SK-N-SH (cell line): ENCODE data around the gene FNDC3B. TPM values are rescaled to one million over a fixed set of nuclear protein-coding genes. Genes with fewer than 3 reads are reported as not detected.
A peak's percentile ranks its signal among the peaks of the same experiment; 100 is the strongest.

Experiments used
- CTCF ChIA-PET: fragments of 300-600, 350-600 bp; formaldehyde crosslinking; extraction: SDS; loops from one replicate; lab custom pipeline; 2021; lab: Yijun Ruan, JAX
- POLR2A ChIA-PET: fragments of 350-600 bp; sonication (Branson Sonifier 250); formaldehyde crosslinking; extraction: SDS; loops from one replicate; lab custom pipeline; 2020; ENCODE audit warnings: antibody characterized with exemption, inconsistent platforms; lab: Yijun Ruan, JAX
- DNase-seq: peaks from one replicate; pipeline ENCODE4 v3.0.0; 2012
- H2AFZ ChIP-seq: fragments of 200-600 bp; sonication (generic); 2 replicates; pipeline ENCODE4 v1.8.1; 2016; ENCODE audit warnings: antibody characterized with exemption, mild to moderate bottlenecking, low read depth
- H3F3A ChIP-seq: fragments of 200-600 bp; sonication (generic); replicated peaks from 2 replicates; pipeline ENCODE3; 2016; ENCODE audit warnings: antibody characterized with exemption, mild to moderate bottlenecking; ENCODE audit not compliant: insufficient read depth
- H3K27ac ChIP-seq, 2 experiments: fragments of 200-500 bp in 1 of 2; fragments of 200-600 bp in 1 of 2; sonication (Bioruptor generic) in 1 of 2; sonication (generic), shearing (Covaris generic) in 1 of 2; 2 replicates each; pipeline versions ENCODE4 v1.5.1 to v1.6.1; 2014 to 2016; ENCODE audit warnings: low read depth in 2 of 2, inconsistent platforms in 1 of 2, low read length in 1 of 2, mild to moderate bottlenecking in 1 of 2, mixed read lengths in 1 of 2
- H3K27me3 ChIP-seq: fragments of 200-600 bp; sonication (generic), shearing (Covaris generic); 2 replicates; pipeline ENCODE4 v1.6.1; 2016; ENCODE audit warnings: mixed run types; ENCODE audit not compliant: insufficient read depth
- H3K36me3 ChIP-seq, 2 experiments: fragments of 200-500 bp in 1 of 2; fragments of 200-600 bp in 1 of 2; sonication (Bioruptor generic) in 1 of 2; sonication (generic) in 1 of 2; replicated peaks in 1 of 2; 2 replicates each; pipeline versions ENCODE3 to v1.5.1; 2014 to 2016; ENCODE audit warnings: low read length in 1 of 2, mild to moderate bottlenecking in 1 of 2; ENCODE audit not compliant: insufficient read depth in 2 of 2, control insufficient read depth in 1 of 2
- H3K4me1 ChIP-seq, 2 experiments: fragments of 200-500 bp in 1 of 2; fragments of 200-600 bp in 1 of 2; sonication (Bioruptor generic) in 1 of 2; sonication (generic), shearing (Covaris generic) in 1 of 2; 2 replicates each; pipeline versions ENCODE4 v1.5.1 to v1.6.1; 2014 to 2016; ENCODE audit warnings: low read depth in 1 of 2, low read length in 1 of 2, mixed run types in 1 of 2; ENCODE audit not compliant: insufficient read depth in 2 of 2, control insufficient read depth in 1 of 2
- H3K4me2 ChIP-seq: fragments of 200-600 bp; sonication (generic), shearing (Covaris generic); 2 replicates; pipeline ENCODE4 v1.6.1; 2017; ENCODE audit warnings: mixed run types
- H3K4me3 ChIP-seq, 2 experiments: fragments of 200-500 bp in 1 of 2; fragments of 200-600 bp in 1 of 2; sonication (Bioruptor generic) in 1 of 2; sonication (generic), shearing (Covaris generic) in 1 of 2; 2 replicates each; pipeline versions ENCODE4 v1.5.1 to v1.8.1; 2014 to 2016; ENCODE audit warnings: low read depth in 2 of 2, inconsistent platforms in 1 of 2, low read length in 1 of 2, mild to moderate bottlenecking in 1 of 2, mixed read lengths in 1 of 2, moderate library complexity in 1 of 2
- H3K79me2 ChIP-seq: fragments of 200-600 bp; sonication (generic); 2 replicates; pipeline ENCODE4 v1.8.1; 2017; ENCODE audit warnings: mild to moderate bottlenecking; ENCODE audit not compliant: insufficient read depth
- H3K9ac ChIP-seq: fragments of 200-600 bp; sonication (generic); 2 replicates; pipeline ENCODE4 v1.6.1; 2017; ENCODE audit warnings: mixed run types
- H3K9me2 ChIP-seq: fragments of 200-600 bp; sonication (generic); 2 replicates; pipeline ENCODE4 v1.6.1; 2017; ENCODE audit warnings: mixed run types
- H3K9me3 ChIP-seq: fragments of 200-600 bp; sonication (generic); 2 replicates; pipeline ENCODE4 v1.6.1; 2017; ENCODE audit warnings: mixed run types, mild to moderate bottlenecking, moderate library complexity
- H4K20me1 ChIP-seq: fragments of 200-600 bp; sonication (generic); 2 replicates; pipeline ENCODE4 v1.6.1; 2017; ENCODE audit warnings: mild to moderate bottlenecking, mixed run types; ENCODE audit not compliant: insufficient read depth
- CHD2 ChIP-seq: fragments of 150-350 bp; IDR thresholded peaks from 2 replicates; pipeline ENCODE4 v1.6.1; 2018; ENCODE audit warnings: low read length; ENCODE audit not compliant: partially characterized antibody
- EZH2phosphoT487 ChIP-seq: fragments of 200-600 bp; sonication (generic); IDR thresholded peaks from 2 replicates; pipeline ENCODE4 v1.6.1; 2017; ENCODE audit warnings: low read depth, mixed run types, mild to moderate bottlenecking, antibody characterized with exemption, moderate library complexity, borderline replicate concordance
- FOXJ3 ChIP-seq: sonication (generic); formaldehyde crosslinking; IDR thresholded peaks from 2 replicates; pipeline ENCODE4 v1.5.1; 2020; ENCODE audit warnings: mild to moderate bottlenecking, missing genetic modification reagents
- GABPA ChIP-seq: IDR thresholded peaks from 2 replicates; pipeline ENCODE4 v1.4.0; 2012; ENCODE audit warnings: low read depth, mild to moderate bottlenecking
- MEF2A ChIP-seq: IDR thresholded peaks from 2 replicates; pipeline ENCODE4 v1.4.0; 2012; ENCODE audit warnings: low read depth, borderline replicate concordance
- NFIC ChIP-seq: IDR thresholded peaks from 2 replicates; pipeline ENCODE4 v1.4.0; 2012; ENCODE audit warnings: borderline replicate concordance
- RAD21 ChIP-seq: IDR thresholded peaks from 2 replicates; pipeline ENCODE4 v1.6.1; 2012; ENCODE audit warnings: mild to moderate bottlenecking, low read length
- RCOR1 ChIP-seq: fragments of 150-350 bp; IDR thresholded peaks from 2 replicates; pipeline ENCODE4 v1.6.1; 2017; ENCODE audit warnings: antibody characterized with exemption, low read length
- RFX5 ChIP-seq: IDR thresholded peaks from 2 replicates; pipeline ENCODE4 v1.6.1; 2012; ENCODE audit warnings: mild to moderate bottlenecking, improper control_type of control experiment, low read length
- SMC3 ChIP-seq: IDR thresholded peaks from 2 replicates; pipeline ENCODE4 v1.6.1; 2012; ENCODE audit warnings: low read depth, low read length, improper control_type of control experiment
- TAF1 ChIP-seq: IDR thresholded peaks from 2 replicates; pipeline ENCODE4 v1.6.1; 2012; ENCODE audit warnings: low read depth, mild to moderate bottlenecking, low read length, moderate library complexity, borderline replicate concordance
- TCF12 ChIP-seq: IDR thresholded peaks from 2 replicates; pipeline ENCODE4 v1.4.0; 2012
- WGBS: methylation state at CpG from one replicate; pipeline ENCODE4 v1.1.6; 2017; ENCODE audit warnings: low lambda C conversion rate; 5-methylcytosine and 5-hydroxymethylcytosine counted together
- polyA plus RNA-seq, 3 experiments: library from polyadenylated mRNA; depleted of rRNA; stranded (reverse); fragments of >200 nt; gene quantifications; 2 replicates each; pipeline ENCODE4 v1.2.3, GENCODE V29; 2012
- TF ChIP-seq, protein P1 (sequence below): fragments of 200-600 bp; sonication (generic); IDR thresholded peaks from 2 replicates; pipeline ENCODE4 v1.6.1; 2017; ENCODE audit warnings: antibody characterized with exemption, mild to moderate bottlenecking, moderate library complexity
- TF ChIP-seq, protein P2 (sequence below): fragments of 150-350 bp; IDR thresholded peaks from 2 replicates; pipeline ENCODE4 v1.6.1; 2016; ENCODE audit warnings: mild to moderate bottlenecking, low read depth, low read length
- TF ChIP-seq, protein P3 (sequence below): IDR thresholded peaks from 2 replicates; pipeline ENCODE4; 2012

Gene FNDC3B
- polyA plus RNA-seq, 1 of the 3 experiments (the other 2 are of a cell fraction) = 10.4 TPM

DNA sequence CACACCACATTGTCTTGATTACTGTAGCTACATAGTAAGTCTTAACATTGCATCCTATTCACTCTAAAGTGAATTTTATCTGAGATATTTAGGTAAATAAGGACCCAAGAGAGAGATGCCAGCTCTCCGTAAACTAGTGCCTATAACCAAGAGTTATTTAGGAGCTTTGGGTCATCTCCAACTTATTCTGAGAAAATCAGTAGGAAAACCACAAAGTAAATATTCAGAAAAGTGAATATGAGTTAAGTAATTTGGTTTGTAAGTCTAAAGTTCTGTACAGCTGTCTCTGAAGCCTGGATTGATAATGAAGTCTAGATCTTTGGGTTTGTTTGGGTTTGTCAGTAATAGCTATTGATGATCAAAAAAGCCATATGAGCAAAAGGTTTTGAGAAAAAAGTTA is 120.0 kb downstream of the FNDC3B start:
- 80% methylated on average over 1 of the region's 1 CpG for WGBS

DNA sequence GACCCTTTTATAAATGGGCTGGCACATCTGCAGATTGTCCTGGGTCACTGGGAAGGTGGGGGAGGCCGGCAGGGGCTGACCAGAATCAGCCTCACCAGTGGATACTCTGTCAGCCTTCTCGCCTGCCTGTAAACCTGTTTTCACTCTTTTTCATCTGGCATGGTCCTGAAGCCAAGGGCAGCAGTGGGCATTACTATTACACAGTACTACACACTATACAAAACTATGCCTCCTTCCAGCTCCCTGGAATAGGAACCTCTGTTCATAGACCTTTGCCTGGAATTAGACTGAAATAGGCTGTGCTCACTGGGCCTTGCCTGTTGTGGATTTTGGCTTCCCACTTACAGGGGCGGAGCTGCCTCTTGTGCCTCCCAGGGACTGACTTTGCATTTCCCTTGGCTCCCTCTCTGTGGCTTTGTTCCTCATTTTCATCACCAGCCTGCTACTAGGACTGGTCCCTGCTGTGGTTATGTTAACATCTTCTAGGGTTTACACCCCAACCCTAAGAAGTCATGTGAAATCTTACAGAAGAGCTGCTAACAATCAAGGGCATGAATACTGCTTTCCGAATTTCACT is 120.7 kb downstream of the FNDC3B start:
- CTCF ChIA-PET = no interaction called here
- Histone ChIP-seq H3K27ac (no peak overlapping the region), H3K4me3 (no peak overlapping the region)

More for the DNA sequence above, 120.0 kb downstream of the FNDC3B start:
- no peaks in the 10 kb centered on the region for H3K9me2 ChIP-seq
- H3K27me3 ChIP-seq = no peaks in the 10 kb centered on the region
- peaks cover 5% of the 10 kb centered on the region for H3F3A ChIP-seq
- POLR2A ChIA-PET = no interaction called here
- peaks cover 17% of the 10 kb centered on the region; the same call in 1 of the 2 replicates for H4K20me1 ChIP-seq
- H3K27ac ChIP-seq = no peak overlapping the region
- H2AFZ ChIP-seq = no peak overlapping the region
- CTCF ChIA-PET = no interaction called here
- H3K9ac ChIP-seq = no peak overlapping the region
- DNase-seq = no peak
- H3K36me3 ChIP-seq = peaks cover 0 to 10% of the 10 kb centered on the region in 2 experiments
- H3K79me2 ChIP-seq = peaks cover 99% of the 10 kb centered on the region
- no peak overlapping the region for H3K4me2 ChIP-seq
- H3K4me3 ChIP-seq = no peak overlapping the region
- H3K4me1 ChIP-seq = peaks cover 6 to 39% of the 10 kb centered on the region in 2 experiments
- H3K9me3 ChIP-seq = no peaks in the 10 kb centered on the region
- no peak for TF ChIP-seq FOXJ3 (CRISPR knock-in tag)
- no peak for TF ChIP-seq EZH2phosphoT487
- TF ChIP-seq, protein P1, sequence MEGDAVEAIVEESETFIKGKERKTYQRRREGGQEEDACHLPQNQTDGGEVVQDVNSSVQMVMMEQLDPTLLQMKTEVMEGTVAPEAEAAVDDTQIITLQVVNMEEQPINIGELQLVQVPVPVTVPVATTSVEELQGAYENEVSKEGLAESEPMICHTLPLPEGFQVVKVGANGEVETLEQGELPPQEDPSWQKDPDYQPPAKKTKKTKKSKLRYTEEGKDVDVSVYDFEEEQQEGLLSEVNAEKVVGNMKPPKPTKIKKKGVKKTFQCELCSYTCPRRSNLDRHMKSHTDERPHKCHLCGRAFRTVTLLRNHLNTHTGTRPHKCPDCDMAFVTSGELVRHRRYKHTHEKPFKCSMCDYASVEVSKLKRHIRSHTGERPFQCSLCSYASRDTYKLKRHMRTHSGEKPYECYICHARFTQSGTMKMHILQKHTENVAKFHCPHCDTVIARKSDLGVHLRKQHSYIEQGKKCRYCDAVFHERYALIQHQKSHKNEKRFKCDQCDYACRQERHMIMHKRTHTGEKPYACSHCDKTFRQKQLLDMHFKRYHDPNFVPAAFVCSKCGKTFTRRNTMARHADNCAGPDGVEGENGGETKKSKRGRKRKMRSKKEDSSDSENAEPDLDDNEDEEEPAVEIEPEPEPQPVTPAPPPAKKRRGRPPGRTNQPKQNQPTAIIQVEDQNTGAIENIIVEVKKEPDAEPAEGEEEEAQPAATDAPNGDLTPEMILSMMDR = no peak
- TF ChIP-seq, protein P2, sequence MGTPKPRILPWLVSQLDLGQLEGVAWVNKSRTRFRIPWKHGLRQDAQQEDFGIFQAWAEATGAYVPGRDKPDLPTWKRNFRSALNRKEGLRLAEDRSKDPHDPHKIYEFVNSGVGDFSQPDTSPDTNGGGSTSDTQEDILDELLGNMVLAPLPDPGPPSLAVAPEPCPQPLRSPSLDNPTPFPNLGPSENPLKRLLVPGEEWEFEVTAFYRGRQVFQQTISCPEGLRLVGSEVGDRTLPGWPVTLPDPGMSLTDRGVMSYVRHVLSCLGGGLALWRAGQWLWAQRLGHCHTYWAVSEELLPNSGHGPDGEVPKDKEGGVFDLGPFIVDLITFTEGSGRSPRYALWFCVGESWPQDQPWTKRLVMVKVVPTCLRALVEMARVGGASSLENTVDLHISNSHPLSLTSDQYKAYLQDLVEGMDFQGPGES = no peak
- TF ChIP-seq CHD2 = no peak
- TF ChIP-seq NFIC = no peak
- TF ChIP-seq, protein P3, sequence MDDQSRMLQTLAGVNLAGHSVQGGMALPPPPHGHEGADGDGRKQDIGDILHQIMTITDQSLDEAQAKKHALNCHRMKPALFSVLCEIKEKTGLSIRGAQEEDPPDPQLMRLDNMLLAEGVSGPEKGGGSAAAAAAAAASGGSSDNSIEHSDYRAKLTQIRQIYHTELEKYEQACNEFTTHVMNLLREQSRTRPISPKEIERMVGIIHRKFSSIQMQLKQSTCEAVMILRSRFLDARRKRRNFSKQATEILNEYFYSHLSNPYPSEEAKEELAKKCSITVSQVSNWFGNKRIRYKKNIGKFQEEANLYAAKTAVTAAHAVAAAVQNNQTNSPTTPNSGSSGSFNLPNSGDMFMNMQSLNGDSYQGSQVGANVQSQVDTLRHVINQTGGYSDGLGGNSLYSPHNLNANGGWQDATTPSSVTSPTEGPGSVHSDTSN = no peak
- no peak for TF ChIP-seq TAF1
- no peak for TF ChIP-seq GABPA
- no peak for TF ChIP-seq RCOR1
- TF ChIP-seq, all 33 proteins: peak for 0

More for the DNA sequence above, 120.7 kb downstream of the FNDC3B start:
- TF ChIP-seq, protein P1 = no peak
- TF ChIP-seq SMC3 = no peak
- TF ChIP-seq TCF12 = no peak
- no peak for TF ChIP-seq MEF2A
- TF ChIP-seq TAF1 = no peak
- TF ChIP-seq RAD21 = no peak
- TF ChIP-seq RFX5 = no peak
- H3K4me2 ChIP-seq = 0 out of 2 replicates have a peak overlapping the region, but pooled peaks have one; percentile 26
- no peaks in the 10 kb centered on the region for H3K9me2 ChIP-seq
- POLR2A ChIA-PET = no interaction called here
- no peak overlapping the region for H2AFZ ChIP-seq
- no peaks in the 10 kb centered on the region for H3K27me3 ChIP-seq
- no peaks in the 10 kb centered on the region for H3F3A ChIP-seq
- H3K4me1 ChIP-seq = peaks cover 6 to 32% of the 10 kb centered on the region in 2 experiments
- H3K9me3 ChIP-seq = no peaks in the 10 kb centered on the region
- DNase-seq = no peak
- H3K79me2 ChIP-seq = peaks cover 99% of the 10 kb centered on the region
- no peak overlapping the region for H3K9ac ChIP-seq
- H4K20me1 ChIP-seq = peaks cover 24% of the 10 kb centered on the region; the same call in 1 of the 2 replicates
- 74% methylated on average over 4 of the region's 4 CpGs for WGBS
- peaks cover 0 to 10% of the 10 kb centered on the region in 2 experiments for H3K36me3 ChIP-seq
